Cerebellar cortex (tissue), 1 donor: ENCODE results near the gene MRE11.
A peak's percentile ranks its signal among the peaks of the same experiment; 100 is the strongest.
"Not testable (repeated sequence)": the region's sequence is repeated elsewhere in the genome, so short reads cannot be mapped to it uniquely, and the experiment has no call there.

Source experiments
- DNase-seq: peaks from one replicate; pipeline ENCODE4 v3.0.0-alpha.2; 2015; ENCODE audit warnings: low spot score

The MRE11 gene

DNA sequence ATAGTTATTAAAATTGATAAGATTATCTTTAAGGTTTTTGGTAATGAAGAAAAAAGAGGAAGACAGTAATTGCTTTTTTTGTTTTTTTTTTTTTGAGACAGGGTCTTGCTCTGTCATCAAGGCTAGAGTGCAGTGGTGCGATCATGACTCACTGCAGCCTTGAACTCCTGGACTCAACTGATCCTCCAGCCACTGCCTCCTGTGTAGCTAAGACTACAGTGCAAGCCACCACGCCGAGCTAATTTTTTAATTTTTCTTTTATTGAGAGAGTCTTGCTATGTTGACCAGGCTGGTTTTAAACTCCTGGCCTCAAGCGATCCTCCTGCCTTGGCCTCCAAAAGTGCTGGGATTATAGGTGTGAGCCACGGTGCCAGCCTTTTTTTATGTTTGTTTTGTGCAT lies 12.9 kb upstream of the MRE11 start:
- not testable (repeated sequence) for DNase-seq

DNA sequence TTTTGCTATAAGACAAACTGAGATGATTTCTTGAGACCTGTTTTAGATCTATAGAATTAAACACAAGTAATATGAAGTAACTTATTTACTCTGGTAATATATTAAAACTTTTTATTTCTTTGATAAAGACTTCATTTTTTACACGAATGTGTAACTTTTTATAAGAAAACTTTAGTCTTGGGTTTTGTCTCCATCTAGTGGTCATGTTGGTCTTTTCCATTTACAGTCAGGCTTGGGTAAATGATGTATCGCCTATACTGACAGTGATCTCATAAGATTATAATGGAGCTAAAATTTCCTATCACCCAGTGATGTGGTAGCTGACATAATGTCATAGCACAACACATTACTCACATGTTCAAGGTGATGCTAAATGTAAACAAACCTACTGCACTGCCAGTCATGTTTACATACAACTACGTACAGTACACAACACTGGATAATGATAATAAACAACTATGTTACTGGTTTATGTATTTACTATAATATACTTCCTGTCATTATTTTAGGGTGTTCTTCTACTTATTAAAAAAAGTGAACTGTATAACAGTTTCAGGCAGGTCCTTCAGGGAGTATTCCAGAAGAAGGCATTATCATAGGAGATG lies 11.1 kb upstream of the MRE11 start:
- DNase-seq, result peak; percentile 61

GRCh38 chr11:94501522-94501921 lies 7.9 kb upstream of the MRE11 start:
- DNase-seq, result no peak

- DNase-seq, result no peak
Observed at GRCh38 chr11:94500181-94500580, 6.5 kb upstream of the MRE11 start.

DNA sequence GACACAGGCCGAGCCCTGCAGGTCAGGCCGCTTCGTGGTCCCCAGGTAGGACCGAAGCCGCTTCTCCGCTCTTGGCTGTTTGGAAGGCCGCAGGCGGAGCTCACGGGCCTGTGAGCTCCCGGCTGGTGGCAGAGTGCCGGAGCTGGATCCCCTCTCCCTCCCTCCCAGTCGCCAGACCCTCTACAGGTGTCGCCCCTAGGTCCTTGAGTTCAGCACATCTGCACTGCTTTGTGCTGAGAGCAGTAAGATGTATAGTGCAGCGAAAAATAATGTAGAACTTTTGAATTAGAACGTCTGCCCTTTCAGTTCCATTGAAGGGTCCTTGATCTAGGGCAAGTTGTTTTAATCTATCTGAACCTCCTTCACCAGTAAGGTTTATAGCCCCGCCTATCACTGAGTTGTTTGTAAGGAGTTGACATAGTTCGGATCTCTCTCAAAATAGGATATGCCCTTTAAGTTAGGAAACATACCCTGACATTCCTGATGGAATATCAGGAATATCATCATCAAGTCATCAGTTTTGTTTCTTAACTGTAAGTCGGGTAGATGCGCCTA lies 559 bp upstream of the MRE11 start:
- DNase-seq, result peak; percentile 16

- no peak for DNase-seq
Observed at GRCh38 chr11:94486068-94486467, 7.6 kb downstream of the MRE11 start.

DNA sequence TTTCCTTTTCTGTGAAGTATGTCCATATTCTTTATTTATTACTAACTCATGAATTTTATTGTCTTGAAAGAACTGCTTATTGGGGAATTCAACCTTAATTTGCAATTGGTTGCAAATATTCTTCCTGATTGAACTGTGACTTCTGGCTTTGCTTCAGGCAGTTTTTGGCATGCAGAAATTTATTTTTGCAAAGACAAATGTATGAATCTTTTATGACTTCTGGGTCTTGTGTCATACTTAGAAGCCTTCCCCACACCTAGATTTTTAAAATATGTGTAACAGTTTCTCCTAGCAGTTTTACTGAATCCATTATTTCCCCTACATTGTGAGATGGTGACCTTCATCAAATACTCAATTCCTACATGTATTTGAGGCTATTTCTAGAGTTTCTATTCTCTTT lies 12.3 kb downstream of the MRE11 start:
- no peak for DNase-seq

DNA sequence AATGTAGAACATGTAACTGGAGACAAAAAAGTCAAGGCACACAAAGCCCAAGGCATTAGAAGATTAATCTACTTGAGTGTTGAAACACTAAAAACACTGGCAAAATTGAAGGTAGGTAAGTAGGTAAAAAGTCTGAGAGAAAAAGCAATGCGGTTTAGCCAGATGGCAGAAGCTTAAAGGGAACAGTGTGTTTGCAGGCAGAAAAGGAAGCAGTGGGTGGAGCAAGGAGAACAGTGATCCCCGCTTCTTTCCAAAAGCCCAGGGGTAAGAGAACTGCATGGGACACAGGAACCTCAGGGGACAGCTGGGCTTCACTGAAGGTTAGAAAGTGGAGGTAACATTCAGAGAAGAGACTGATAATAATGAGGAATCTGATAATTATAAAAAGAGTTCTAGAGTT lies 16.0 kb downstream of the MRE11 start:
- DNase-seq, result no peak

DNA sequence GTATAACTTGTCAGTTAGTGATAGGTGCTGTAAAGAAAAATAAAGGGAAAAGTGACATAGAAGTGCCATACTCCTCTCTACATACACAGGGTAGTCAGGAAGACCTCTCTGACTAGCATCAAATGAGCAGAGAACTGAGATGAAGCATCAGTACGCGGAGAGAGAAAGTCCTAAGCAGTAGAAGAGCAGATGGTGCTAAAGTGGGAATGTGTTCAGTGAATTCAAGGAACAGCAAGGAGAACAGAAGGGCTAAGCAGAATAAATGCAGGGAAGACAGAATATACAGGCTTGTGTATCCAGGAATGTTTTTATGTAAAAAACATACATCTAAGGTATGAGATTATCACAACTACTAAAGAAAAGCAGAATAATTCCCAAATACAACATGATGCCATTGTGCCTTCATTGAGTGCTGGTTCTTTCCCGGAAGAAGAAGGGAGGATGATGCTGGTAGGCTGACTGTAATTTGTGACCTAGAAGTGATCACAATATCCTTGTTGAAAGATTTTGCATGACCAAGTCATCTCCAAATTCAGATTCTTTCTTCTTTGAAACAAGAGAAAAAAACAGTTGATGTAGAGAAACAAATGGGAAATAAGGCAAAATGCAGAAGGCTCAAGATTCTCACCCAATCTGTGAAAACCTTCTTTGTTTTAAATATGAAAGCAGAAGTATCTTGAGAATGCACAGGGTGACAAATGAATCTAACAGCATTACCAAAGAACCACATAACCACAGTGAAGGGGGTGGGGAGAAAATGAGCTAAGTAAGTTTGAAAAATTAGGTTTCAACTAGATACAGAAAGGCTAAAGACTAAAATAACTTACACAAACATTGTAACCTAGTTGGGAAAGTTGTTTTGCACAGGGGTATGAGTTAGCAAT lies 20.5 kb downstream of the MRE11 start:
- no peak for DNase-seq

- DNase-seq, result no peak
Observed at GRCh38 chr11:94469416-94469815, 24.2 kb downstream of the MRE11 start.

GRCh38 chr11:94459576-94459975 lies 34.1 kb downstream of the MRE11 start:
- DNase-seq, result no peak

- no peak for DNase-seq
Observed at GRCh38 chr11:94457118-94458029, 36.3 kb downstream of the MRE11 start.

DNA sequence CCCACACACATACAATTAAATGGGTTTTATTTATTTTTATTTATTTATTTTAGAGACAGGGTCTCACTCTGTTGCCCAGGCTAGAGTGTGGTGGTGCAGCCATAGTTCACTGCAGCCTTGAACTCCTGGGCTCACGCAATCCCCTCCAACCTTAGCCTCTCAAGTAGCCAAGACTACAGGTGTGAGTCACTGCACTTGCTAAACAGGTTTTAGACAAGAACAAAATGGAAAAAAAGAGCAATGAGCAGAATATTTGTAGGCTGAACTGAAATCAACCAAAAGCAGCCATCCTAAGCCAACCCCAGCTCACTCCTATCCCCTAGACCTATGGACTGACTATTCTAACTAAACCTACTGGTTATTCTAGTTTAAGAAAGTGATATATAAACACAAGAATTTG lies 37.8 kb downstream of the MRE11 start:
- DNase-seq, result no peak

DNA sequence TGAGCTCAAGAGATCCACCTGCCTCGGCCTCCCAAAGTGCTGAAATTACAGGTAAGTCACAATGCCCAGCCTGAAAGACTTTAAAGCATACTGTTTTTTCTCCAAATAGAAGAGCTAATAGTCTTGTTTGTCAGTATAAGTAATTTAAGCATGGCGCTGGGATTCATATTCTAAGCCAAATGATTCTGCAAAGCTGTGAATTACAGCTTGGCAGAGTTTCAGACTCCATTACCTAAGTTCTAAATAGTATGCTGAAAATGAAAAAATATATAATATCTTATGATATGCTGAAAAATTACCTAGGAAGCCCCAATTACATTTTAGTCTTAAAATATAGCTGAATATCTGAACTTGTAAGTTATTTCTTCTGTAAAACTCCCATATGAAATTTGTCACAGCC lies 39.3 kb downstream of the MRE11 start:
- no peak for DNase-seq

GRCh38 chr11:94452988-94453387 lies 40.7 kb downstream of the MRE11 start:
- DNase-seq, result no peak

GRCh38 chr11:94450048-94450447 lies 43.6 kb downstream of the MRE11 start:
- DNase-seq, result no peak

DNA sequence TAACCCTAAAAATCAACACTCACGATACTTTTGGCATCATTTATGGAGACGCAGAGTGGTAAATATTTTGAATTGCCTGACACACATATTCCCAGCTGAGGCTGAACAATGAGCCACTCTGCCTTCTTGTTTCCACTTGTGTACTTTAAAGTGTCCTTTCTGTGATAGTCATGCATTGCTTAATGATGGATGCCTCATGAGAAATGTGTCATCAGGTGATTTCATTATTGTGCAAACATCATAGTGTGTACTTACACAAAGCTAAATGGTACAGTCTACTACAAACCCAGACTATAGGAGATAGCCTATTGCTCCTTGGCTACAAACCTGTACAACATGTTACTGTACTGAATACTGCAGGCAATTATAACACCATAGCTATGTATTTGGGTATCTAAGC lies 44.2 kb downstream of the MRE11 start:
- no peak for DNase-seq

- no peak for DNase-seq
Observed at GRCh38 chr11:94449029-94449428, 44.6 kb downstream of the MRE11 start.

- no peak for DNase-seq
Observed at GRCh38 chr11:94447149-94447548, 46.5 kb downstream of the MRE11 start.

- DNase-seq, result no peak
Observed at GRCh38 chr11:94445641-94446040, 48.0 kb downstream of the MRE11 start.

GRCh38 chr11:94433049-94433448 lies 60.6 kb downstream of the MRE11 start:
- DNase-seq, result no peak

DNA sequence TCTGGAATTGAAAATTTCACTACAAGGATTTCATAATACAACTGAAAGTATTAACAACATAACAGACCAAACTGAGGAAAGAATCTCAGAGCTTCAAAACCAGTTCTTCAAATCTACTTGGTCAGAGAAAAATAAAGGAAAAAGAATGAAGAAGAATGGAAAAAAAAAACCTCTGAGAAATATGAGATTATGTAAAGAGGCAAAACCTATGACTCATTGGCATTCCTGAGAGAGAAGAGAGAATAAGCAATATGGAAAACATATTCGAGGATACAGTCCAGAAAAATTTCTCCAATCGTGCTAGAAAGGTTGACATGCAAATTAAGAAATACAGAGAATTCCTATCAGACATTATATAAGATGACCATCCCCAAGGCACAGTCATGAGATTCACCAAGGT lies 69.0 kb downstream of the MRE11 start:
- no peak for DNase-seq
